GM19372 (cell line): Measurements from ENCODE around the gene AP5M1.
"Not testable (repeated sequence)": the region's sequence is repeated elsewhere in the genome, so short reads cannot be mapped to it uniquely, and the experiment has no call there.

Source experiments
- ATAC-seq: cut with Tn5 transposase; IDR thresholded peaks from one replicate; pipeline ENCODE4 v1.9.1; 2021; ENCODE audit warnings: mild to moderate bottlenecking, low read depth, moderate library complexity; ENCODE audit not compliant: unreplicated experiment

Gene AP5M1

DNA sequence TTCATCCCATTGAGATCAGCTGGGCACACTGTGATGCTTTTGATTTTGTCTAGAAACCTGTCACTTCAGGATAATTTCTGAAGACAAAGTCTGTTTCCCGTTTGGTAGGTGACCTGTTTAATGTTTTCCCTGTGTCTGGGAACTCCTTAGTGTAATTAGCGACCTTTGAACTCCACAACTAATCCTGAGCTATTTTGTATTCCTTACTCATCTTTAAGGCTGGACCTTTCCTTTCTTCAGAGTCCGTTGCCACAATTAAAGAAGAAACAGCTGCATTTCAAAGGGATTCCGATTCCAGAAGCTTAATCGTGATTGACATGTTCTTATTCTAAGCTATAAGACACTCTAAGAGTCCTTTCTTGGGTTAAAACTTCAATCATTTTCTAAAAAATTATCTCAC, 22.0 kb downstream of the AP5M1 start:
- ATAC-seq: no peak

DNA sequence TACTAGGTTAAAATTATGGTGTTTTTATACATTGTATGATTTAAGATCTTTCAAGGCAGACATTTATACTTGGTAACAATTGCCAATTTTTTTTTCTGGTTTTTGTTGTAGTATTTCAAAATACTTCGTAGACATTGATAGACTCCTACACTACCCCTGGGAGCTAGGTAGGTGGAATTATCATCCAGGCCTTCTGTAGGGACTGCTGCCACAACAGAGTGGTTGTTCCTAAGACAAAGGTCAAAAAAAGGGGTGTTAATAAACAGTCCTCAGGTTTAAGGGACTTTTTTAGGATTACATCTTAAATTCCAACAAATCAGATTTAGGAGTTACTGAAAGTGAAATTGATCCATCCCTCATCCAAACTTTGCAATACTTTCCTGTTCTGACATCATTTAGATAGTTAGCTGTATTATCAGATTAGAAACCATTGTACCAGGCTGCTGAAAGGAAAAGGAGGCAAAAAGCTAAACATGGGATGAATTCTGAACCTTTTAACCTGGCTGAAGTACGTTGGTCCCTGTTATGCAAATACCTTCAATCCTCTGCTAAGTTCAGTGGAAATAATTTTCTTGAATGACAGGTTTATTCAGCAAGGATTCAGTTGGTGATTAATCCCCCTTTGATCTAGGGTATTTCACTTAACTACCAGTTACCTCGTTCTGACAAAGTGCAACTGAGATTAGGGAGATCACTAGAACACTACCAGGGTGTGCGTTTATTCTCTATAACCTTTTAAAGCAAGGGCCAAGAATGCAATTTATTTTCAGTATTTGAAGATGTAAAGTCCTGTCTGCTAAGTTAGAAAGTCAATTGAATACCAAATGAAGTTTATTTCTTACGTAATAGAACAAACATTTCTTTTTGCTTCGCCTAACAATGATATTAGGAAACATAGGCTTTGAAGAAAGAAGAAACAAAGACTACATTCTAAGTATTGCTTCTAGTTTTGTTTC, 23.2 kb downstream of the AP5M1 start:
- no peak for ATAC-seq

DNA sequence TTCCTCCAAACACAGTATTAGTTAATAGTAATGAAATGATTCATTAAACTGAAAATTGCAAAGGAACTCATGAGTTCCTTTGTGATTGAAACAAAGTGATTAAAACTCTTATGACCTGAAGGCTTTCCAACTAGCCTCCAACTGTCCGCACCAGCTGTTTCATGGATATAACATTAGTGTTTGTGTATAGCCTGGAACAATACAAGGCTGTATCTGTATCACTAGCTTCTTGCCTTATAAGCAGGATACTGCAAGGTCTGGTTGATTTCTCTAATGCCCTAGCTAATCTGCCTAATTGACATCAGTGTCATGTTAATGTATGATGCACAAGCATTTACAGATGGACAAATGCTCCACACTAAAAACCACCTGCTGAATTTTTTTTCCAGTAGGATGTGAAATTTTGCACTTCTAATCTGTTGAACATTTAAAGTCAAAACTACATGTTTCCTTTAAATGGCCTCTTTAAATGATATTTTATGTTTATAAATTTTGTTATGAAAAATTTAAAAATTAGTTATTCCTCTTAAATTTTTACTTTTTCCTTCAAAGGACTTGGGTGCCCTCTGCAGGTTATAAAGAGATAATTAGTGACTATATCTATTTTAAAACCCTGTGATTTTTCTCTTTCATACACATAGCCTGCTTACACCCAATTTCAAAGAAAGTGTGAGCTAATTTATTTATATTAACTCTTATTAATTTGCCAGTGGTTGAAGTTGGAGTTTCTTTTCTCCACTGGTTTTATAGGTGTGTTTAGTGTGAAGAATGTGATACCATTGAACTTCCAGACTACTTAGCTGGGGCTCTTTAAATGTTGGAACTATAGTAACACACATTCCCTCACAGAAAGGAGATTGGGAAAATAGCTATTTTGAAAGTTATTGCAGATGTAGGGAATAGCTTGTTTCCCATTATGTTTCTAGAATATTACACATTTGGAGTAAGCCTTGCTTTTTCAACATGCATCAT, 25.4 kb downstream of the AP5M1 start:
- no peak for ATAC-seq

DNA sequence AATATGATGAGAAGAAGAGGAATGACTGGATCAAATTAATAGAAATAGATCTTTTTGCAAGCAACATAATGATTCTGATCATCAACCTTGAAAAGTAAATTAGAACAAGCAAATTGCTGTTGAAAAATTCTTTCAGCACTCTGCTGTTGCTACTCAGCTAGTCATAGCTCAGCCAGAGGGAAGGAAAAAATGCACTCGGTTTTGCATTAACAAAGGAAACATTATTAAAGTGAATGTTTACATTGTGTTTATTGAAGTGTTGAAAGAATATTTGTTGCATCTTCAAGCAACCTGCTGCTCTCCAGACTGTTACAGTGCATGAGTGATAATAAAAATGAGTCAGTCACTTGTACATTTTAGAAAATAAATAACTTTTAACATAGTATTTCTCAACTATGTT, 26.5 kb downstream of the AP5M1 start:
- no peak for ATAC-seq

DNA sequence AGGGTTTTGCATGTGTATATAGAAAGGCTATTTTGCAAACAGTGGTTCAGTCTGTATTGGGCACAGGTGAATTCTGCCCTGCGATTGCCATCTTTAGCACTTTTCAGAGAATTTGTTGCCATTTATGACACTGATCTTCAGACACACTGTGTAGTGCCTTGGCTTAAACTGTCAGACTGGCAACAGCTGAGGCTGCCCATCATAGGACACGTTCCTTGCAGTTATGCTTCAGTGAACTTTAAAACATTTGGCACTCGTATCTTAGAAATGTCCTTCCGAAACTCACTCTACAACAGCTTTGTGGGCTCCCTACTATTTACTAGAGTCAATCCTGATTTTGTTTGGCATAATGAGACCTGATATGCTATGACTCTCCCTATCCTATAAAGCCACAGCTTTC, 29.1 kb downstream of the AP5M1 start:
- no peak for ATAC-seq

DNA sequence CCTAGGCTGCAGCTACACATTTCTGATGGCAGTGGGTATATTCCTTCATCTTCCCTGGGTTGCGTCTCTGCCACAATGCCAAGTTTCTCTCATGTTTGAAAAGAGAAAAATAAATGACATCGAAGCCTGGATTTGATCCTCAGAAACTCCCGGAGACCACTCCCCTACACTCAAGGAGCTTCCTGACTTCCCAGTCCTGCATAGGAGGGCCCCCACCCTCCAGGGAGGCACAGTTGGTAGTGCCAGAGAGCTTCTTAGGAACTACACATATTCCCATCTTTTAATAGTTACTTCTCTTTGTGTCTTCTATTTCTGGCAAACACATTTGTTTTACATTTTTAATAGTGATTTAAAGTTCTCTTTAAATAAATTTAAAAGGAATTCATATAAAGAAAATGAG, 30.7 kb downstream of the AP5M1 start:
- no peak for ATAC-seq

DNA sequence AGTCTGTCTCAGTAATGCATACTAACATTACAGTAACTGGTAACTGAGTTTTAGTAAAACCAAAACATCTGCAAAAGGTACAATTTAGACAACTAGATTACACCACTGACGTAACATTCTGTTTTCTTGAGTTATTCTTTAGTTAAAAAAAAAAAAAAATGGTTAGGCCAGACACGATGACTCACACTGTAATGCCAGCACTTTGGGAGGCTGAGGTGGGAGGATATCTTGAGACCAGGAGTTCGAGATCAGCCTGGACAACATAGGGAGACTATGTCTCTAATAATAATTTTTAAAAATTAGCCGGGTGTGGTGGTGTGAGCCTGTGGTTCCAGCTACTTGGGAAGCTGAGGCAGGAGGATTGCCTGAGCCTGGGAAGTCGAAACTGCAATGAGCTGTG, 34.1 kb downstream of the AP5M1 start:
- no peak for ATAC-seq

DNA sequence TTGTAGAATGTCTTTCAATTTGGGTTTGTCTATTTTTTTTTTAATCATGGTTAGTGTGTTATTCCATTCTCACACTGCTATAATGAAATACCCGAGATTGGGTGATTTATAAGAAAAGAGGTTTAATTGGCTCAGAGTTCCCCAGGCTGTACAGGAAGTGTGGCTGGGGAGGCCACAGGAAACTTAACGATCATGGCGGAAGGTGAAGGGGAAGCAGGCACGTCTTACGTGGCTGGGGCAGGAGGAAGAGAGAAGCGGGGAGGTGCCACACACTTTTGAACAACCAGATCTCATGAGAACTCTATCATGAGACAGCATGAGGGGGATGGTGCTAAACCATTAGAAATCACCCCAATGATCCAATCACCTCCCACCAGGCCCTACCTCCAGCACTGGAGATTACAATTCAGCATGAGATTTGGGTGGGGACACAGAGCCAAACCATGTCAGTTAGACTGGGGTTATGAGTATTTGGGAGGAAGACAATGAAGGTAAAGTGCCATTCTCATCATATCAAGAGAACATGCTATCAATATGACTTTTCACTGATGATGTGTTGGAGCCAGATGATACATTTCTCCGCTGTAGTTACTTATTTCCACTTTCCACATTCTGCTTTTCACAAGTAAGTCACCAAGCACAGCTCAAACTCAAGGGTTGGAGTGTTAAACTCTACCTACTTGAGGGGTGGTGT, 45.8 kb downstream of the AP5M1 start:
- ATAC-seq: no peak

DNA sequence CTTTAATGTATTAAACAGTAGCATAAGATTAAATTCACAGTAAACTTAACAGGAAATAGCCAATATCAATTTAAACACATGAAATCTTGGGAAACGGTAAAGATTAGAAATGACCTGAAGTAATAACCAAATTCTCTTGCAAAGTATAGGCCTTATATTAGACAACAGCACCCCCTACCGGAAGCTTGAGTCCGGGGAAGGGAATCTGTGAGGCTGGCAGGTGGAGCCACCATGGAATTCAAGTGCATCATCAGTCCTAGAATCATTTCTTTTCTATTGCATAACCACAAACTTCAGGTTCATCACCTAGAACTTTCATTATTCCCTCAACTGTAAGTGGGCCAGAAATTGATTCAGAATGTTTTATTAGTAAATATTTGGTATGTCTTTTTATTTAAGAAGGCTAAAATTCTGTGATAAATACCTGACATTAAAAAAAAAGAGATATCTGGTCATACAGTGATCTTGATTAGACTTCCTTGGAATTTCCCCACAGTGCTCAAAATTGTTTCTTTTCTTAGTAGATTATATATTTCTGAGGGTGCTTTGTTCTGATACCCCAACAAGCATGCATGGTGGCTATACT, 48.6 kb downstream of the AP5M1 start:
- ATAC-seq: no peak

DNA sequence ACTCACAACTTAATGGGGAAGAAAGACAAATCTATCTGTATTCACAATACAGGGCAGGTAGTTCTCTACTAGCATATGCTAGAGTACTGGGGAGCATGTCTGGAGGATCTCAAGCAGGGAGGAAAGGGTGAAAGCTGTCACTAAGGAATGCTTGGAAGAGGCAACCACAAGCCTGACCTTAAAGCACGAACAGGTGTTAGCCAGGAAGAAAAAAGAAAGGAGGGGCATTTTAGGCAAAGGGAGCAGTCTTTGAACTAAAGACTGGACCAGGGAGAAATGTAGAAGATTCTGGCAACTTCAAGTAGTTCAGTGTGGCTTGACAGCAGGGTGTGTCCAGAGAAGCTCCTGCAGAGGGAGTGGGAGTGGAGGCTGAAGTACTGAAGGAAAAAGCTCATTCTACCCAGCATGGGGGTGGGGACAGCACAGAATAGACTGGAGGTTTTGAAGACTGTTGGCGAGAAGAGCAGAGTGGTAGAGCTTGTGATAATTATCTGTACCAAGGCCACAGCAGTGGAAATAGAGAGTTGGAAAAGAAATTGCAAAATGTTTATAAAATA, 50.9 kb downstream of the AP5M1 start:
- ATAC-seq: no peak

DNA sequence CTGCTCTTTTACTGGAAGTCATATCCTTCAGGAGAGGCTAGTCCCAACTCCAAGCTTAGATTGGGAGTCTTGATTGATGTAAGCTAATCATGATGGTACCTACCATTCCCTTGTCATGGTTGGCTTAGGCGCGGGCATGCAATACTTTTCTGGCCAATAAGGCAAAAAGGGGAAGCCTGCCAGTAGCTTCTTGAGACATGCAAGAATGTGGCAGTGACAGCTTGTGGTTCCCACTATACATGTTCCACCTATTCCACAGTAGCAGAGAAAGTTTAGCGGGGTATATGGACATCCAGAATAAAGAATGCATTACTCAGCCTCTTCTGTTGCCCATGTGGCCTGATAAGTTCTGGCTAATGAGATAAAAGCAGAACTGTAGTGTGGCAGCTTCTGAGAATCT, 55.0 kb downstream of the AP5M1 start:
- ATAC-seq: no peak

DNA sequence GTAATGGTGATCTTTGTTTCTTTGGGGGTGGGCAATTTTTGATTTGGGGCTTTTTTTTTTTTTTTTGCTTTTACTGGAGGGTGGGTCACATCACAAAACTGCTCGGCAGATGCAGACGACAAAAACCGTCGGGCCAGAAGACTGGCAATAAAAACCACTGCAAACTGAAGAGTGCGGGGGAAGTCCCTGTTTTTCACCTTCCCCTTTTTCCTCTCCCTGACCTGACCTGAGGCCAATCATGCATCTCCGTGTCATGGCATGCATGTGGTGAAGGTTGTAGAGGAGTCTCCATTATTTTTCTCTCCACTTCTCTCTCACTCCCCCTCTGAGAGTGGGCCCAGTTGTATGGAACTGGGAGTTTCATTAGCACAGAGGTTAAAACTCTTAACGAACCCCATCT, 57.5 kb downstream of the AP5M1 start:
- no peak for ATAC-seq

DNA sequence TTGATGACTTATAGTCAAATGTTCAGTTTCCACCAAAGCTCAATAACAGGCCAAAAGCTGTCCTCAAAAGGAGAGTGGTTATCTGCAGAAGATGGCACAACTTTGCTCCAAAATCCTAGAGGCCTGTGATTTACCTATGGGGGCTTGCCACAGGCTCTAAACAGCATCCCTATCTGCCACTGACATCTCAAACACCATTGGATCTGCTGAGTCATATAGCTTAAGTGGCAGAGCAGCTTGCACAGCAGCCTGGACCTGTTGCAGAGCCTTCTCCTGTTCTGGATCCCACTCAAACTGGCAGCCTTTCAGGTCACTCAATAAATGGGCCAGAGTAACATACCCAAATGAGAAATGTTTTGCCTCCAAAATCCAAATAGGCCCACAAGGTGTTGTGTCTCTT, 61.1 kb downstream of the AP5M1 start:
- ATAC-seq: no peak

DNA sequence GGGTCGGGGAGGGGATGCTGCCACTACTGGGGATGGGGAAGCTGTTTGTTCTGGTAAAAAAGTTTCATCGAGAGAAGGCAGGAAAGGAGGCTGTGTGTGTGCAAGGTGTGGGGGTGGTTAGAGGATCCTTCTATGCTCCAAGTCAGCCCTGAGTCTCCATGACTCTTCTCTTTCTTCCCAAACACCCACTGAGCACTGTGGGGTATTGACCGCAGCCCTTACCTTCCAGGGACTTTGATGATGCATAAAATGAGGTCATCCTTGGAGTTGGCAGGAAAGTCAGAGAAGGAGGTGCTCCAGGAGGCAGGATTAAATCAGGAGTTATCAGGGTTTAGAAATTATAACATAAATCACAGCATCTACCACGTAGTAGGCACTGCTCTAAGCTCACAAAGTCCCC, 63.7 kb downstream of the AP5M1 start:
- not testable (repeated sequence) for ATAC-seq

DNA sequence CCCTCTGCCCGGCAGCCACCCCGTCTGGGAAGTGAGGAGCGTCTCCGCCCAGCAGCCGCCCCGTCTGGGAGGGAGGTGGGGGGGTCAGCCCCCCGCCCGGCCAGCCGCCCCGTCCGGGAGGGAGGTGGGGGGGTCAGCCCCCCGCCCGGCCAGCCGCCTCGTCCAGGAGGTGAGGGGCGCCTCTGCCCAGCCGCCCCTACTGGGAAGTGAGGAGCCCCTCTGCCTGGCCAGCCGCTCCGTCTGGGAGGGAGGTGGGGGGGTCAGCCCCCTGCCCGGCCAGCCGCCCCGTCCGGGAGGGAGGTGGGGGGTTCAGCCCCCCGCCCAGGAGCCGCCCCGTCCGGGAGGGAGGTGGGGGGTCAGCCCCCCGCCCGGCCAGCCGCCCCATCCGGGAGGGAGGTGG, 65.0 kb downstream of the AP5M1 start:
- ATAC-seq: not testable (repeated sequence)

DNA sequence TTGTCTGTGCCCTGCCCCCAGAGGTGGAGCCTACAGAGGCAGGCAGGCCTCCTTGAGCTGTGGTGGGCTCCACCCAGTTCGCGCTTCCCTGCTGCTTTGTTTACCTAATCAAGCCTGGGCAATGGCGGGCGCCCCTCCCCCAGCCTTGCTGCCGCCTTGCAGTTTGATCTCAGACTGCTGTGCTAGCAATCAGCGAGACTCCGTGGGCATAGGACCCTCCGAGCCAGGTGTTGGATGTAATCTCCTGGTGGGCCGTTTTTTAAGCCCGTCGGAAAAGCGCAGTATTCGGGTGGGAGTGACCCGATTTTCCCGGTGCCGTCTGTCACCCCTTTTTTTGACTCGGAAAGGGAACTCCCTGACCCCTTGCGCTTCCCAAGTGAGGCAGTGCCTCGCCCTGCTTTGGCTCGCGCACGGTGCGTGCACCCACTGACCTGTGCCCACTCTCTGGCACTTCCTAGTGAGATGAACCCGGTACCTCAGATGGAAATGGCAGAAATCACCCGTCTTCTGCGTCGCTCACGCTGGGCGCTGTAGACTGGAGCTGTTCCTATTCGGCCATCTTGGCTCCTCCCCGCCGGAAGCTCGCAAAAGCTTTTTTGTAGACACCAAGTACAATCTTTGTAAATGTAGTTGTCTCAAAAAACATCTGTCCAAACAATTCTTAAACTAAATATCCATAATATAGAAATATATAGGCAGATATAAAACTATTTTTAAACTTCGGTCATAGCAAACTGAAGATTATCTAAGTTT, 75.0 kb downstream of the AP5M1 start:
- not testable (repeated sequence) for ATAC-seq

DNA sequence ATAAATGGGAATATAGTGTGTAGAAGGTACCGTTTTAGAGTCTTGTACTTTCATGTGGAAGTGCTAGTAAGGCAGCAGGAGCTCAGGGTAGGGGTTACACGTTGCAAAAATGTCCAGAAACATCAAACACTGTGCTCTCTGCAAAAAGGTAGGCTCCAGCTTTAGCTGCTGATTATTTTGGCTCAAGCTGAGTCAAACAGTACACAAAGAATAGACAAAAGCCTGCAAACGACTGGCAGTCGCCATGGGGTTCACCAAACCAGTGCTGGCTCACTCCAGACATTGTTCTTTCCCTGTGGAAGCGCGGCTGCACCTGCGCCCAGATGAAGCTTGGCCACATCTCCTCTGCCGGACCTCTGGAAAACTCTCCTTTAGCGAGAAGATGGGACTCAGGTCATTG, 76.3 kb downstream of the AP5M1 start:
- no peak for ATAC-seq

DNA sequence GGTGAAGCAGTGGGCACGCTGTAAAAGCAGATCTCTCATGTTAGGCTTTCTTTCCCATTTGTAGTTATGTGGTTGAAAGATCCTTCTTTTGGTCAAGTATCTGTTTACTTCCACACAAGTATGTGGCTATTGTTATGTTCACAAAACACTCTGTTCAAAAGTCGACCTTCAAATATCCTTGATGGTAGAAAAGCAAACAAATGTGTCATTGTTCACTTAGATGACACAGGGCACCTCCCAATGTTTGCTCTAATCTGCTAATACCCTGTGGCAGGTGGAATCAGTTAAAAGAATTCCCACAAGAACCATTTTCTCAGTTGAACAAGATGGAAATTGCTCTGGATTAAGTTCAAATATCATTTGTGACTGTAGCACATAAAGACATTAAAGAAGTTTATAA, 78.0 kb downstream of the AP5M1 start:
- no peak for ATAC-seq
